ENCODE measurements around the gene AATK.

- TF ChIP-seq PPARA (CRISPR knock-in tag; IDR thresholded peaks at IDR 0.05; ENCODE audit: borderline replicate concordance), result no peak
- no peak for TF ChIP-seq GLIS3 (CRISPR knock-in tag; IDR thresholded peaks at IDR 0.05)
Observed at GRCh38 chr17:81113158-81113724, 52.8 kb downstream of the AATK start.

Measured in SK-N-SH treated with all-trans-retinoic acid at 6 μM for 48 hours (cell line).